ENCODE measurements around the gene MACROD1.

DNA sequence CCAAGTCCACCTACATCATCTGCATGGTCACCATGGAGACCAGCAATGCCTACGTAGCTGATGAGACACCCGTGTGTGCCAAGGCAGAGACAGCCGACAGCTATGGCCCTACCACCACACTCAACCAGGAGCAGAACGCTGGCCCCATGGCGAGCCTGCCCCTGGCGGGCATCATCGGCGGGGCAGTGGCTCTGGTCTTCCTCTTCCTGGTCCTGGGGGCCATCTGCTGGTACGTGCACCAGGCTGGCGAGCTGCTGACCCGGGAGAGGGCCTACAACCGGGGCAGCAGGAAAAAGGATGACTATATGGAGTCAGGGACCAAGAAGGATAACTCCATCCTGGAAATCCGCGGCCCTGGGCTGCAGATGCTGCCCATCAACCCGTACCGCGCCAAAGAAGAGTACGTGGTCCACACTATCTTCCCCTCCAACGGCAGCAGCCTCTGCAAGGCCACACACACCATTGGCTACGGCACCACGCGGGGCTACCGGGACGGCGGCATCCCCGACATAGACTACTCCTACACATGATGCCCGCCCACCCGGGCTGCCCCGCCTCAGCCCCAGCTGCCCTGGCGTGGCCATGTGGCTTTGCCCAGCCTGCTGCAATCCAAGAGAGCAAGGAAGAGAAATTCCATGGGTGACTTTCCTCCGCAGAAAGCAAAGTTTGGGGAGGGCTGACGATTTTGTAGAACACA lies 48.0 kb downstream of the MACROD1 start:
- TF ChIP-seq, protein P1, sequence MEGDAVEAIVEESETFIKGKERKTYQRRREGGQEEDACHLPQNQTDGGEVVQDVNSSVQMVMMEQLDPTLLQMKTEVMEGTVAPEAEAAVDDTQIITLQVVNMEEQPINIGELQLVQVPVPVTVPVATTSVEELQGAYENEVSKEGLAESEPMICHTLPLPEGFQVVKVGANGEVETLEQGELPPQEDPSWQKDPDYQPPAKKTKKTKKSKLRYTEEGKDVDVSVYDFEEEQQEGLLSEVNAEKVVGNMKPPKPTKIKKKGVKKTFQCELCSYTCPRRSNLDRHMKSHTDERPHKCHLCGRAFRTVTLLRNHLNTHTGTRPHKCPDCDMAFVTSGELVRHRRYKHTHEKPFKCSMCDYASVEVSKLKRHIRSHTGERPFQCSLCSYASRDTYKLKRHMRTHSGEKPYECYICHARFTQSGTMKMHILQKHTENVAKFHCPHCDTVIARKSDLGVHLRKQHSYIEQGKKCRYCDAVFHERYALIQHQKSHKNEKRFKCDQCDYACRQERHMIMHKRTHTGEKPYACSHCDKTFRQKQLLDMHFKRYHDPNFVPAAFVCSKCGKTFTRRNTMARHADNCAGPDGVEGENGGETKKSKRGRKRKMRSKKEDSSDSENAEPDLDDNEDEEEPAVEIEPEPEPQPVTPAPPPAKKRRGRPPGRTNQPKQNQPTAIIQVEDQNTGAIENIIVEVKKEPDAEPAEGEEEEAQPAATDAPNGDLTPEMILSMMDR (IDR thresholded peaks at IDR 0.05; ENCODE audit: poor library complexity): no peak
- TF ChIP-seq EZH2 (IDR thresholded peaks at IDR 0.05; ENCODE audit: borderline replicate concordance) (no peak), EZH2phosphoT487 (IDR thresholded peaks at IDR 0.05; ENCODE audit: low read depth, severe bottlenecking, unreplicated experiment) (no peak)

Measured in hepatocyte (in vitro differentiated cells).